H1 (cell line): Measurements from ENCODE around the gene MEIOSIN. TPM values are rescaled to one million over a fixed set of nuclear protein-coding genes. Genes with fewer than 3 reads are reported as not detected.

Experiments
- ASH2L ChIP-seq: fragments of 200-600, 300-600 bp; sonication (generic); IDR thresholded peaks from one replicate; pipeline ENCODE4 v1.7.1; 2017; ENCODE audit warnings: low read length
- CHD7 ChIP-seq: fragments of 300-600 bp; sonication (generic); IDR thresholded peaks from 2 replicates; pipeline ENCODE4 v1.7.1; 2012; ENCODE audit warnings: low read length, moderate library complexity, mild to moderate bottlenecking, inconsistent platforms; ENCODE audit not compliant: insufficient replicate concordance
- CTCF ChIP-seq, 3 experiments: IDR thresholded peaks; 1 replicate in 2 of 3; 2 replicates in 1 of 3; pipeline versions ENCODE4 v1.5.1 to v1.6.1; 2011; ENCODE audit warnings: low read length in 3 of 3, mild to moderate bottlenecking in 3 of 3, inconsistent platforms in 2 of 3, low read depth in 1 of 3, moderate library complexity in 1 of 3; ENCODE audit not compliant: insufficient read depth in 1 of 3; ENCODE audit errors: control extremely low read depth in 1 of 3
- RAD21 ChIP-seq, 2 experiments: IDR thresholded peaks in 1 of 2; conservative IDR thresholded peaks in 1 of 2; 2 replicates each; pipeline ENCODE4 v1.6.1; 2011; ENCODE audit warnings: low read depth in 2 of 2, low read length in 2 of 2, improper control_type of control experiment in 1 of 2, inconsistent platforms in 1 of 2, mild to moderate bottlenecking in 1 of 2, moderate library complexity in 1 of 2
- polyA plus RNA-seq, 7 experiments: library from polyadenylated mRNA; depleted of rRNA in 3 of 7; stranded (reverse) in 5 of 7; unstranded in 2 of 7; fragments of >200 nt in 5 of 7; fragments of 200-250 nt in 2 of 7; gene quantifications; 1 replicate in 5 of 7; 2 replicates in 1 of 7; 4 replicates in 1 of 7; pipeline versions ENCODE4 v1.2.1 to v1.2.3, GENCODE V29; 2011 to 2013; ENCODE audit warnings: missing spikeins in 2 of 7, mixed read lengths in 2 of 7
- total RNA-seq: library from RNA; stranded (reverse); fragmentation: NEBNext Ultra II Directional; extraction: Animal tissue kit (Norgen Biotek cat#: 25700); gene quantifications from 2 replicates; pipeline ENCODE4 v1.2.1, GENCODE V29; 2021

Gene MEIOSIN
- total and polyA plus RNA-seq, 2 of the 8 experiments (the other 6 are each of a cell fraction or from before 2014, with no cell fraction given) = 0.11 TPM; not detected in 1

GRCh38 chr19:45766296-45766868 is 33.1 kb downstream of the MEIOSIN start (continued):
- TF ChIP-seq CHD7 (no peak), RAD21 (IDR thresholded peaks at IDR 0.05 in 1 of 2, conservative IDR thresholded peaks at IDR 0.05 in 1 of 2; ENCODE audit: low read depth in 2 of 2, low read length in 2 of 2) (no peak), ASH2L (no peak), CTCF (IDR thresholded peaks at IDR 0.05; ENCODE audit: control extremely low read depth in 1 of 3, insufficient read depth in 1 of 3, low read depth in 1 of 3, low read length in 3 of 3) (no peak)
